Esophagus (tissue), 2 donors: Measurements from ENCODE around the gene RFWD3. TPM values are rescaled to one million over a fixed set of nuclear protein-coding genes. Genes with fewer than 3 reads are reported as not detected.

Experiments
- H3K27ac ChIP-seq, 2 donors: one replicate each; pipeline ENCODE4 v1.5.1; 2013; ENCODE audit warnings: low read depth in 2 of 2, mild to moderate bottlenecking in 2 of 2, inconsistent platforms in 1 of 2, low read length in 1 of 2, moderate library complexity in 1 of 2
- H3K27me3 ChIP-seq, 2 donors: one replicate each; pipeline ENCODE4 v1.6.1; 2013; ENCODE audit warnings: low read length in 2 of 2, control low read depth in 1 of 2, mild to moderate bottlenecking in 1 of 2; ENCODE audit not compliant: insufficient read depth in 2 of 2, control insufficient read depth in 1 of 2
- H3K36me3 ChIP-seq, 2 donors: one replicate each; pipeline ENCODE4 v1.6.1; 2013; ENCODE audit warnings: low read length in 1 of 2; ENCODE audit not compliant: control insufficient read depth in 2 of 2, insufficient read depth in 2 of 2
- H3K4me1 ChIP-seq, 2 donors: one replicate each; pipeline ENCODE4 v1.6.1; 2013; ENCODE audit warnings: low read length in 1 of 2; ENCODE audit not compliant: control insufficient read depth in 2 of 2, insufficient read depth in 2 of 2
- H3K4me3 ChIP-seq, 2 donors: one replicate each; pipeline ENCODE4 v1.5.1; 2013; ENCODE audit warnings: low read length in 2 of 2, mild to moderate bottlenecking in 2 of 2, low read depth in 1 of 2, moderate library complexity in 1 of 2
- H3K9me3 ChIP-seq, 2 donors: one replicate each; pipeline ENCODE4 v1.6.1; 2013; ENCODE audit warnings: mild to moderate bottlenecking in 2 of 2, low read depth in 1 of 2, low read length in 1 of 2, moderate library complexity in 1 of 2; ENCODE audit not compliant: control insufficient read depth in 2 of 2, insufficient read depth in 1 of 2
- WGBS, 2 donors: extraction: QIAGEN DNeasy Blood & Tissue Kit; methylation state at CpG; one replicate each; pipeline ENCODE4 v1.1.7; 2013; 5-methylcytosine and 5-hydroxymethylcytosine counted together
- polyA plus RNA-seq, 2 donors: library from polyadenylated mRNA; stranded (reverse); fragments of 200-250 nt; gene quantifications; one replicate each; pipeline ENCODE4 v1.2.3, GENCODE V29; 2013
- donor health status: healthy with polysubstance abuse.
- donor health status: Bipolar disorder and iron deficiency.

The RFWD3 gene
- polyA plus RNA-seq, 2 donors, result 8.0 to 10.8 TPM

GRCh38 chr16:74592847-74593246, 73.8 kb downstream of the RFWD3 start:
- Histone ChIP-seq H3K27ac (no peak overlapping the region), H3K4me3 (no peak overlapping the region), H3K36me3 (peaks cover 0 to 3% of the 10 kb centered on the region in 2 donors), H3K4me1 (no peaks in the 10 kb centered on the region), H3K9me3 (no peaks in the 10 kb centered on the region), H3K27me3 (no peaks in the 10 kb centered on the region)
- WGBS, 2 donors, result 87 to 96% methylated on average over 3 of the region's 3 CpGs

GRCh38 chr16:74591876-74592650, 74.6 kb downstream of the RFWD3 start:
- WGBS, 2 donors, result 70 to 76% methylated on average over 9 of the region's 9 CpGs
- Histone ChIP-seq H3K4me3 (no peak overlapping the region), H3K27me3 (no peaks in the 10 kb centered on the region), H3K36me3 (peaks cover 0 to 3% of the 10 kb centered on the region in 2 donors), H3K9me3 (no peaks in the 10 kb centered on the region), H3K4me1 (no peaks in the 10 kb centered on the region), H3K27ac (no peak overlapping the region)

GRCh38 chr16:74586948-74587347, 79.7 kb downstream of the RFWD3 start:
- Histone ChIP-seq H3K27me3 (no peaks in the 10 kb centered on the region), H3K36me3 (no peaks in the 10 kb centered on the region), H3K4me3 (no peak overlapping the region), H3K4me1 (no peaks in the 10 kb centered on the region), H3K9me3 (no peaks in the 10 kb centered on the region), H3K27ac (no peak overlapping the region)
- 71% methylated on average over 6 of the region's 6 CpGs for WGBS, 2 donors

- H3K4me3 ChIP-seq, result no peak overlapping the region
- H3K36me3 ChIP-seq, result no peaks in the 10 kb centered on the region
- 89 to 94% methylated on average over 6 of the region's 6 CpGs for WGBS, 2 donors
- H3K27me3 ChIP-seq, result no peaks in the 10 kb centered on the region
- H3K4me1 ChIP-seq, result no peaks in the 10 kb centered on the region
- no peaks in the 10 kb centered on the region for H3K9me3 ChIP-seq
- H3K27ac ChIP-seq, result no peak overlapping the region
Observed at GRCh38 chr16:74585846-74586443, 80.7 kb downstream of the RFWD3 start.

GRCh38 chr16:74583926-74584666, 82.6 kb downstream of the RFWD3 start:
- Histone ChIP-seq H3K27me3 (no peaks in the 10 kb centered on the region), H3K9me3 (no peaks in the 10 kb centered on the region), H3K4me3 (no peak overlapping the region), H3K27ac (no peak overlapping the region), H3K36me3 (no peaks in the 10 kb centered on the region), H3K4me1 (no peaks in the 10 kb centered on the region)
- WGBS, 2 donors, result 88 to 90% methylated on average over 9 of the region's 9 CpGs

- Histone ChIP-seq H3K27ac (no peak overlapping the region), H3K4me1 (no peaks in the 10 kb centered on the region), H3K36me3 (no peaks in the 10 kb centered on the region), H3K4me3 (no peak overlapping the region), H3K27me3 (no peaks in the 10 kb centered on the region), H3K9me3 (no peaks in the 10 kb centered on the region)
- 87 to 91% methylated on average over 1 of the region's 1 CpG for WGBS, 2 donors
Observed at GRCh38 chr16:74582970-74583369, 83.7 kb downstream of the RFWD3 start.

GRCh38 chr16:74580833-74581232, 85.8 kb downstream of the RFWD3 start:
- H3K27ac ChIP-seq, result no peak overlapping the region
- H3K9me3 ChIP-seq, result no peaks in the 10 kb centered on the region
- no peak overlapping the region for H3K4me3 ChIP-seq
- peaks cover 0 to 1% of the 10 kb centered on the region in 2 donors for H3K4me1 ChIP-seq
- no peaks in the 10 kb centered on the region for H3K27me3 ChIP-seq
- no peaks in the 10 kb centered on the region for H3K36me3 ChIP-seq
- 83 to 86% methylated on average over 3 of the region's 3 CpGs for WGBS, 2 donors

GRCh38 chr16:74578838-74579237, 87.8 kb downstream of the RFWD3 start:
- WGBS, 2 donors, result 92 to 97% methylated on average over 3 of the region's 3 CpGs
- no peak overlapping the region for H3K4me3 ChIP-seq
- no peaks in the 10 kb centered on the region for H3K36me3 ChIP-seq
- no peaks in the 10 kb centered on the region for H3K27me3 ChIP-seq
- no peak overlapping the region for H3K27ac ChIP-seq
- H3K9me3 ChIP-seq, result no peaks in the 10 kb centered on the region
- peaks cover 0 to 3% of the 10 kb centered on the region in 2 donors for H3K4me1 ChIP-seq

- H3K27me3 ChIP-seq, result no peaks in the 10 kb centered on the region
- no peak overlapping the region for H3K27ac ChIP-seq
- WGBS, 2 donors, result 83 to 84% methylated on average over 3 of the region's 3 CpGs
- no peak overlapping the region for H3K4me3 ChIP-seq
- H3K4me1 ChIP-seq, result peaks cover 0 to 3% of the 10 kb centered on the region in 2 donors
- no peaks in the 10 kb centered on the region for H3K36me3 ChIP-seq
- no peaks in the 10 kb centered on the region for H3K9me3 ChIP-seq
Observed at GRCh38 chr16:74578433-74578832, 88.2 kb downstream of the RFWD3 start.
